A673 (cell line): ENCODE measurements around the gene CRLF2.

ENCODE experiments used
- CTCF ChIP-seq: fragments of 300-800, 200-600 bp; sonication (generic); conservative IDR thresholded peaks from 2 replicates; pipeline ENCODE4 v1.5.1; 2017; ENCODE audit warnings: low read depth, mild to moderate bottlenecking, antibody characterized with exemption, low read length, moderate library complexity, mixed read lengths
- EZH2 ChIP-seq: fragments of 200-600 bp; sonication (generic); IDR thresholded peaks from 2 replicates; pipeline ENCODE4 v1.6.1; 2017; ENCODE audit warnings: borderline replicate concordance, low read depth, mild to moderate bottlenecking, mixed read lengths, antibody characterized with exemption, low read length; ENCODE audit not compliant: poor library complexity, severe bottlenecking

- no peak for TF ChIP-seq CTCF
- TF ChIP-seq EZH2, result no peak
Measured at GRCh38 chrX:1178580-1179057, 33.8 kb downstream of the CRLF2 start.
